ENCODE measurements around the gene FOXO6. TPM values are rescaled to one million over a fixed set of nuclear protein-coding genes. Genes with fewer than 3 reads are reported as not detected.

FOXO6 gene
- total and polyA plus RNA-seq, 2 of the 13 experiments (the other 11 are each of a cell fraction or from before 2014, with no cell fraction given) = 0.13 TPM; not detected in 1

DNA sequence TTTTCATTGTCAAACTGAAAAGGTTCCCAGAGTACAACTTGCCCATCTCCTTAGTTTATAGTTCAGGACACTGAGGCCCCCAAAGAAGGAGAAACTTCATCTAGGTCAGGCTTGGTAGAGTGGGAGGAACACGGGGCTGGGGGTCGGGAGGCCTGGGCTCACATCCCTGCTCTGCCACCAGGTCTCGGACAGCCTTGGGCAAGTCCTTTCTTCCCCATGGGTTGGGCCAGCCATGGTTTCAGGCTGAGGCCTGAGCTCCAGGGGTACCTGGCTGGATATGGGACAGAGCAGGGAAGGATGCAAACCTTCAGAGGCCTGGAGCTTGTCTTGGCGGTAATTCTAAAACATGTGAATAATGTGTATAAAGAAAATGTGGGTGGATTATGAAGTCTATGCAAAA, 17.0 kb downstream of the FOXO6 start:
- no peak for TF ChIP-seq ZNF746 (CRISPR knock-in tag; IDR thresholded peaks at IDR 0.05)
- TF ChIP-seq ZFAT (CRISPR knock-in tag; conservative IDR thresholded peaks at IDR 0.05) = no peak
- TF ChIP-seq GATA4 (IDR thresholded peaks at IDR 0.05; ENCODE audit: borderline replicate concordance, low read depth) = no peak
- TF ChIP-seq ZIK1 (CRISPR knock-in tag; IDR thresholded peaks at IDR 0.05; ENCODE audit: borderline replicate concordance, low read depth) = no peak
- TF ChIP-seq TBX2 (CRISPR knock-in tag; IDR thresholded peaks at IDR 0.05; ENCODE audit: borderline replicate concordance) = no peak
- no peak for TF ChIP-seq ATM (IDR thresholded peaks at IDR 0.05; ENCODE audit: borderline replicate concordance)
- no peak for TF ChIP-seq ELF4 (CRISPR knock-in tag; IDR thresholded peaks at IDR 0.05; ENCODE audit: borderline replicate concordance)
- TF ChIP-seq, protein P1, sequence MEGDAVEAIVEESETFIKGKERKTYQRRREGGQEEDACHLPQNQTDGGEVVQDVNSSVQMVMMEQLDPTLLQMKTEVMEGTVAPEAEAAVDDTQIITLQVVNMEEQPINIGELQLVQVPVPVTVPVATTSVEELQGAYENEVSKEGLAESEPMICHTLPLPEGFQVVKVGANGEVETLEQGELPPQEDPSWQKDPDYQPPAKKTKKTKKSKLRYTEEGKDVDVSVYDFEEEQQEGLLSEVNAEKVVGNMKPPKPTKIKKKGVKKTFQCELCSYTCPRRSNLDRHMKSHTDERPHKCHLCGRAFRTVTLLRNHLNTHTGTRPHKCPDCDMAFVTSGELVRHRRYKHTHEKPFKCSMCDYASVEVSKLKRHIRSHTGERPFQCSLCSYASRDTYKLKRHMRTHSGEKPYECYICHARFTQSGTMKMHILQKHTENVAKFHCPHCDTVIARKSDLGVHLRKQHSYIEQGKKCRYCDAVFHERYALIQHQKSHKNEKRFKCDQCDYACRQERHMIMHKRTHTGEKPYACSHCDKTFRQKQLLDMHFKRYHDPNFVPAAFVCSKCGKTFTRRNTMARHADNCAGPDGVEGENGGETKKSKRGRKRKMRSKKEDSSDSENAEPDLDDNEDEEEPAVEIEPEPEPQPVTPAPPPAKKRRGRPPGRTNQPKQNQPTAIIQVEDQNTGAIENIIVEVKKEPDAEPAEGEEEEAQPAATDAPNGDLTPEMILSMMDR (CRISPR knock-in tag; IDR thresholded peaks at IDR 0.05) = no peak
- TF ChIP-seq HIC2 (CRISPR knock-in tag; IDR thresholded peaks at IDR 0.05; ENCODE audit: low read depth) = no peak
- no peak for TF ChIP-seq ZNF660 (CRISPR knock-in tag; IDR thresholded peaks at IDR 0.05; ENCODE audit: borderline replicate concordance, low read depth)
- TF ChIP-seq, protein P2, sequence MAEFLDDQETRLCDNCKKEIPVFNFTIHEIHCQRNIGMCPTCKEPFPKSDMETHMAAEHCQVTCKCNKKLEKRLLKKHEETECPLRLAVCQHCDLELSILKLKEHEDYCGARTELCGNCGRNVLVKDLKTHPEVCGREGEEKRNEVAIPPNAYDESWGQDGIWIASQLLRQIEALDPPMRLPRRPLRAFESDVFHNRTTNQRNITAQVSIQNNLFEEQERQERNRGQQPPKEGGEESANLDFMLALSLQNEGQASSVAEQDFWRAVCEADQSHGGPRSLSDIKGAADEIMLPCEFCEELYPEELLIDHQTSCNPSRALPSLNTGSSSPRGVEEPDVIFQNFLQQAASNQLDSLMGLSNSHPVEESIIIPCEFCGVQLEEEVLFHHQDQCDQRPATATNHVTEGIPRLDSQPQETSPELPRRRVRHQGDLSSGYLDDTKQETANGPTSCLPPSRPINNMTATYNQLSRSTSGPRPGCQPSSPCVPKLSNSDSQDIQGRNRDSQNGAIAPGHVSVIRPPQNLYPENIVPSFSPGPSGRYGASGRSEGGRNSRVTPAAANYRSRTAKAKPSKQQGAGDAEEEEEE (CRISPR knock-in tag; IDR thresholded peaks at IDR 0.05; ENCODE audit: borderline replicate concordance) = no peak
- no peak for TF ChIP-seq FOXA1 (IDR thresholded peaks at IDR 0.05)
- TF ChIP-seq FOXA1 (CRISPR knock-in tag; IDR thresholded peaks at IDR 0.05) = no peak
- TF ChIP-seq ZNF615 (CRISPR knock-in tag; IDR thresholded peaks at IDR 0.05; ENCODE audit: borderline replicate concordance) = no peak
- TF ChIP-seq, protein P3, sequence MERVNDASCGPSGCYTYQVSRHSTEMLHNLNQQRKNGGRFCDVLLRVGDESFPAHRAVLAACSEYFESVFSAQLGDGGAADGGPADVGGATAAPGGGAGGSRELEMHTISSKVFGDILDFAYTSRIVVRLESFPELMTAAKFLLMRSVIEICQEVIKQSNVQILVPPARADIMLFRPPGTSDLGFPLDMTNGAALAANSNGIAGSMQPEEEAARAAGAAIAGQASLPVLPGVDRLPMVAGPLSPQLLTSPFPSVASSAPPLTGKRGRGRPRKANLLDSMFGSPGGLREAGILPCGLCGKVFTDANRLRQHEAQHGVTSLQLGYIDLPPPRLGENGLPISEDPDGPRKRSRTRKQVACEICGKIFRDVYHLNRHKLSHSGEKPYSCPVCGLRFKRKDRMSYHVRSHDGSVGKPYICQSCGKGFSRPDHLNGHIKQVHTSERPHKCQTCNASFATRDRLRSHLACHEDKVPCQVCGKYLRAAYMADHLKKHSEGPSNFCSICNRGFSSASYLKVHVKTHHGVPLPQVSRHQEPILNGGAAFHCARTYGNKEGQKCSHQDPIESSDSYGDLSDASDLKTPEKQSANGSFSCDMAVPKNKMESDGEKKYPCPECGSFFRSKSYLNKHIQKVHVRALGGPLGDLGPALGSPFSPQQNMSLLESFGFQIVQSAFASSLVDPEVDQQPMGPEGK (CRISPR knock-in tag; IDR thresholded peaks at IDR 0.05) = no peak
- no peak for TF ChIP-seq GPBP1L1 (CRISPR knock-in tag; IDR thresholded peaks at IDR 0.05)
- TF ChIP-seq ZBTB1 (CRISPR knock-in tag; IDR thresholded peaks at IDR 0.05; ENCODE audit: borderline replicate concordance) = no peak
- FAIRE-seq (no peak), DNase-seq (ENCODE audit: low spot score) (no peak), ATAC-seq (no peak)
- no peak overlapping the region for H3K9ac ChIP-seq (ENCODE audit: insufficient read depth, low read depth, low read length)
- H3K79me2 ChIP-seq (ENCODE audit: insufficient read depth, low read length) = no peaks in the 10 kb centered on the region
- intact Hi-C loops (cut with micrococcal nuclease; ENCODE audit: unreplicated experiment) (no loop called here), in situ Hi-C loops (cut with HindIII; ENCODE audit: extremely low pct_ligation_motif_present, low pct_unique_long_range_greater_than_20kb) (no loop called here)
- 32% methylated on average over 4 of the region's 4 CpGs for WGBS (ENCODE audit: low lambda C conversion rate)
- no peaks in the 10 kb centered on the region for H3K4me1 ChIP-seq (ENCODE audit: insufficient read depth, low read length)
- H3K27me3 ChIP-seq (ENCODE audit: control insufficient read depth in 1 of 2, insufficient read depth in 2 of 2, low read length in 2 of 2) = peaks cover 4 to 29% of the 10 kb centered on the region in 2 experiments
- H3K36me3 ChIP-seq (replicated peaks in 1 of 2; ENCODE audit: control insufficient read depth in 1 of 2, insufficient read depth in 2 of 2, low read length in 2 of 2) = no peaks in the 10 kb centered on the region
- H4K20me1 ChIP-seq (ENCODE audit: insufficient read depth, low read length) = no peaks in the 10 kb centered on the region
- POLR2A ChIA-PET = no interaction called here
- no peak overlapping the region for H3K4me2 ChIP-seq (ENCODE audit: low read depth, low read length)
- CTCF ChIA-PET (ENCODE audit: low intra/inter-chr PET ratio, low total read pairs) = no interaction called here
- H3K27ac ChIP-seq (ENCODE audit: extremely low read length, insufficient read depth, low read length) = no peak overlapping the region
- no TSS peak for BruUV-seq (replicated peaks)
- no peaks in the 10 kb centered on the region for H3K9me3 ChIP-seq (ENCODE audit: low read length)
- H3K4me3 ChIP-seq (replicated peaks in 1 of 3; ENCODE audit: insufficient read depth in 1 of 3, low read depth in 2 of 3, low read length in 3 of 3) = no peak overlapping the region
- H2AFZ ChIP-seq (ENCODE audit: low read length) = no peak overlapping the region

All from HepG2 (cell line).